ENCODE measurements around the gene HDAC2.
"Not testable (repeated sequence)": the region's sequence is repeated elsewhere in the genome, so short reads cannot be mapped to it uniquely, and the experiment has no call there.

HDAC2 gene

DNA sequence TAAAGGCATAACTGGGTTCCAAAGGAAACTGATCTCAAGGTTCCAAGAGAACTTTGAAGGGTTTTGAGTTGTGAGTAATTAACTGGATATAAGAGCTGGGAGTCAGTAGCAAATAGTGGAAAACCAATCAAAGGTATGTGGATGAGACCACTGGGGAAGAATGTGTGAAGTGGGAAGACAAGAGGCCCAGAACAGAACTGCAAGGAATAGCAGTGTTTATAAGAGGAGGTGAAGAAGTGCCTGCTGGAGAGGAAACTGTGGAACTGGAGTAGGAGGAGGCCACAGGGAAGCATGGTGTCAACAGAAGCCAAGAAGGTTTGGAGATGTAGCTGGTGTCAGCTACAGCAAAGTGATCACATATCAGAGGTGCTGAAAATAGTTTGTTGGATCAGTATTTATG lies 18.7 kb upstream of the HDAC2 start:
- no peaks in the 10 kb centered on the region for H3K27me3 ChIP-seq (ENCODE audit: insufficient read depth, low read length, poor library complexity)

DNA sequence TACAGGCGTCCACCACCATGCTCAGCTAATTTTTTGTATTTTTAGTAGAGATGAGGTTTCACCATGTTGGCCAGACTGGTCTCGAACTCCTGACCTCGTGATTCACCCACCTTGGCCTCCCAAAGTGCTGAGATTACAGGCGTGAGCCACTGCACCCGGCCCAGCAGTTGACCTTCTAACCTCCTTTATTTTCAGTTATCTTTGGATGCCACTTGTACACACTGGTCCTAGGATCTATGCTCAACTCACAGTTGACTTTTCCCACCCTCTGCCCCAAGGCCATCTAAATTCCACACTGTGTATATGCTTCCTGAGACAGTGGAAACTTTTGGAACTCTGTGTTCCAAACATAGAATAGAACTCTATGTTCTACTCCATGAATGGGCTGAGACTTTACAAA lies 11.7 kb upstream of the HDAC2 start:
- H3K27ac ChIP-seq (ENCODE audit: low read length); H2AFZ ChIP-seq (ENCODE audit: low read depth, low read length); H3K79me2 ChIP-seq (ENCODE audit: insufficient read depth, low read length); ATAC-seq (ENCODE audit: insufficient read depth, low read depth); H3K9ac ChIP-seq (ENCODE audit: low read depth, low read length); H3K9me3 ChIP-seq (ENCODE audit: insufficient read depth, low read length, severe bottlenecking); H3K4me2 ChIP-seq (ENCODE audit: insufficient read depth, low read length); DNase-seq; H3K36me3 ChIP-seq (ENCODE audit: insufficient read depth, low read length); H4K20me1 ChIP-seq (ENCODE audit: insufficient read depth, low read length); H3K4me3 ChIP-seq (ENCODE audit: low read depth in 1 of 2, low read length in 2 of 2); H3K4me1 ChIP-seq (ENCODE audit: insufficient read depth, low read length); H3K27me3 ChIP-seq (ENCODE audit: insufficient read depth, low read length, poor library complexity): not testable (repeated sequence)

More for the DNA sequence above, 18.7 kb upstream of the HDAC2 start:
- H3K4me2 ChIP-seq (ENCODE audit: insufficient read depth, low read length) = no peak overlapping the region
- H3K27ac ChIP-seq (ENCODE audit: low read length) = no peak overlapping the region
- H4K20me1 ChIP-seq (ENCODE audit: insufficient read depth, low read length) = no peaks in the 10 kb centered on the region
- no peak overlapping the region for H3K9ac ChIP-seq (ENCODE audit: low read depth, low read length)
- no peak overlapping the region for H3K4me3 ChIP-seq (ENCODE audit: low read depth in 1 of 2, low read length in 2 of 2)
- TF ChIP-seq, protein P1, sequence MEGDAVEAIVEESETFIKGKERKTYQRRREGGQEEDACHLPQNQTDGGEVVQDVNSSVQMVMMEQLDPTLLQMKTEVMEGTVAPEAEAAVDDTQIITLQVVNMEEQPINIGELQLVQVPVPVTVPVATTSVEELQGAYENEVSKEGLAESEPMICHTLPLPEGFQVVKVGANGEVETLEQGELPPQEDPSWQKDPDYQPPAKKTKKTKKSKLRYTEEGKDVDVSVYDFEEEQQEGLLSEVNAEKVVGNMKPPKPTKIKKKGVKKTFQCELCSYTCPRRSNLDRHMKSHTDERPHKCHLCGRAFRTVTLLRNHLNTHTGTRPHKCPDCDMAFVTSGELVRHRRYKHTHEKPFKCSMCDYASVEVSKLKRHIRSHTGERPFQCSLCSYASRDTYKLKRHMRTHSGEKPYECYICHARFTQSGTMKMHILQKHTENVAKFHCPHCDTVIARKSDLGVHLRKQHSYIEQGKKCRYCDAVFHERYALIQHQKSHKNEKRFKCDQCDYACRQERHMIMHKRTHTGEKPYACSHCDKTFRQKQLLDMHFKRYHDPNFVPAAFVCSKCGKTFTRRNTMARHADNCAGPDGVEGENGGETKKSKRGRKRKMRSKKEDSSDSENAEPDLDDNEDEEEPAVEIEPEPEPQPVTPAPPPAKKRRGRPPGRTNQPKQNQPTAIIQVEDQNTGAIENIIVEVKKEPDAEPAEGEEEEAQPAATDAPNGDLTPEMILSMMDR (IDR thresholded peaks at IDR 0.05; ENCODE audit: borderline replicate concordance, extremely low read depth, low read length, poor library complexity, severe bottlenecking) = no peak
- TF ChIP-seq EZH2 (IDR thresholded peaks at IDR 0.05; ENCODE audit: borderline replicate concordance, low read depth, low read length, severe bottlenecking) = no peak
- H2AFZ ChIP-seq (ENCODE audit: low read depth, low read length) = no peak overlapping the region
- peaks cover 3% of the 10 kb centered on the region; the same call in 1 of the 2 replicates for H3K4me1 ChIP-seq (ENCODE audit: insufficient read depth, low read length)
- H3K79me2 ChIP-seq (ENCODE audit: insufficient read depth, low read length) = no peaks in the 10 kb centered on the region
- ATAC-seq (ENCODE audit: insufficient read depth, low read depth) = no peak
- no peaks in the 10 kb centered on the region for H3K36me3 ChIP-seq (ENCODE audit: insufficient read depth, low read length)
- DNase-seq = no peak
- H3K9me3 ChIP-seq (ENCODE audit: insufficient read depth, low read length, severe bottlenecking) = no peaks in the 10 kb centered on the region

DNA sequence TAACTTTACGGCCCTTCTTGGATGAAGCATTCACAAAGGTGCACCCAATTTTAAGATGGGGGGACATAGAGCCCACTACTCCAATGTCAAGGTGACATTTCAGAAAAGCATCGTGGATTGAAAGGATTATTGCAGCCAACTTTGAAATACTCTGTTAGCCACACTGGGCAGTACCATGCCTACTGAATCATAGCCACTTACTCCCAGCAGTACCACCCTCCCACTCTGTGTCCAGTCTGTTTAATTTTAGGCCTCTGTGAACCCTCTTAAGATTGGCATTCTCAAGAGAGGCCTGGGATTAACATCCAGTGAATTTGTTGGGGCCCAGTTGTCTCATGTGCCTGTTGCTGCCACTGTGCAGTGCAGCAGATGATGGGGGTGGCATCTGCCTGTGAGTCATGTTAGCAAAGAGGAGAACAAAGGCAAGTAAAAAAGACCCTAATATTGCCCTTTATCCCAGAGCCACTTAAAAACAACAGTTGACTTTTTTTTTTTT lies 11.2 kb upstream of the HDAC2 start:
- ATAC-seq (ENCODE audit: insufficient read depth, low read depth) = no peak

DNA sequence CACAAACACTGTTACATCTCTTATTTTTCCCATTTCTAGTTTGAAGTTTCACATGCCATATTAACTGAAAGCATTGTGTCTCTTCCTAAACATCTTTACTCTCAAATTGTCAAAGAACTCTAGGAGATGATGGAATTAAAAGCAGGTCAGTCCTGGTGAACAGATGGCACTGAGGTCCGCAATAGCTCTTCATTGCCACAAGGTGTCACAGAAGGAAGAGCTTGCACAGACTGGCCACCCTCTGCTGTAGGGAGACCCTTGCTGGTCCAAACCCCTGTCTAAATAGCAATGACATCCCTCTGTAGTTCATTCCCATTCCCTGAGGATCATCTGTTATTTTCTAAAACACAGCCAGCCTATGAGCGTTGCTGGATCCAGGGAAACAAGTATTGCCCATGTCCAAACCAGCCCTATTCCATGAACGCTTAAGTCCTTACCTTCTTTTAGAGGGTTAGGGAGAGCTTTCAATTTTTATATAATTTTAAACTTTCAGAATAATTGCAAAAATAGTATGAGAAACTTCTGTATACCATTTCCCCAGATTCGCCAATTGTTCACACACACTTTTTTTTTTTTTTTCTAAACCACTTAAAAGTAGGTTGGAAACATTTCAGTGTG lies 10.1 kb upstream of the HDAC2 start:
- Histone ChIP-seq H3K9ac (ENCODE audit: low read depth, low read length) (no peak overlapping the region), H3K27me3 (ENCODE audit: insufficient read depth, low read length, poor library complexity) (no peaks in the 10 kb centered on the region), H2AFZ (ENCODE audit: low read depth, low read length) (no peak overlapping the region), H3K27ac (ENCODE audit: low read length) (no peak overlapping the region), H3K9me3 (ENCODE audit: insufficient read depth, low read length, severe bottlenecking) (no peaks in the 10 kb centered on the region), H3K79me2 (ENCODE audit: insufficient read depth, low read length) (no peaks in the 10 kb centered on the region), H4K20me1 (ENCODE audit: insufficient read depth, low read length) (no peaks in the 10 kb centered on the region), H3K36me3 (ENCODE audit: insufficient read depth, low read length) (no peaks in the 10 kb centered on the region), H3K4me2 (ENCODE audit: insufficient read depth, low read length) (no peak overlapping the region), H3K4me1 (ENCODE audit: insufficient read depth, low read length) (no peaks in the 10 kb centered on the region), H3K4me3 (ENCODE audit: low read depth in 1 of 2, low read length in 2 of 2) (no peak overlapping the region)
- DNase-seq (peak; percentile 33), ATAC-seq (ENCODE audit: insufficient read depth, low read depth) (peak; percentile 93)
- TF ChIP-seq, protein P1 (IDR thresholded peaks at IDR 0.05; ENCODE audit: borderline replicate concordance, extremely low read depth, low read length, poor library complexity, severe bottlenecking) = peak; percentile 73
- TF ChIP-seq EZH2 (IDR thresholded peaks at IDR 0.05; ENCODE audit: borderline replicate concordance, low read depth, low read length, severe bottlenecking) = no peak

More for the DNA sequence above, 11.2 kb upstream of the HDAC2 start:
- no peaks in the 10 kb centered on the region for H3K79me2 ChIP-seq (ENCODE audit: insufficient read depth, low read length)
- no peak overlapping the region for H3K4me3 ChIP-seq (ENCODE audit: low read depth in 1 of 2, low read length in 2 of 2)
- no peaks in the 10 kb centered on the region for H3K4me1 ChIP-seq (ENCODE audit: insufficient read depth, low read length)
- no peak overlapping the region for H3K27ac ChIP-seq (ENCODE audit: low read length)
- no peak overlapping the region for H2AFZ ChIP-seq (ENCODE audit: low read depth, low read length)
- no peak for DNase-seq
- H4K20me1 ChIP-seq (ENCODE audit: insufficient read depth, low read length) = no peaks in the 10 kb centered on the region
- H3K27me3 ChIP-seq (ENCODE audit: insufficient read depth, low read length, poor library complexity) = no peaks in the 10 kb centered on the region
- H3K9me3 ChIP-seq (ENCODE audit: insufficient read depth, low read length, severe bottlenecking) = no peaks in the 10 kb centered on the region
- H3K4me2 ChIP-seq (ENCODE audit: insufficient read depth, low read length) = no peak overlapping the region
- no peak overlapping the region for H3K9ac ChIP-seq (ENCODE audit: low read depth, low read length)
- no peak for TF ChIP-seq EZH2 (IDR thresholded peaks at IDR 0.05; ENCODE audit: borderline replicate concordance, low read depth, low read length, severe bottlenecking)
- TF ChIP-seq, protein P1 (IDR thresholded peaks at IDR 0.05; ENCODE audit: borderline replicate concordance, extremely low read depth, low read length, poor library complexity, severe bottlenecking) = no peak
- H3K36me3 ChIP-seq (ENCODE audit: insufficient read depth, low read length) = no peaks in the 10 kb centered on the region

Data from DND-41 (cell line).